ACC112 (cell line): Measurements from ENCODE around the gene BNIP5.

Experiments
- H2AFZ ChIP-seq: fragments of 200-600 bp; sonication (generic); one replicate; pipeline ENCODE4 v1.6.0; 2017; ENCODE audit warnings: antibody characterized with exemption, low read length; ENCODE audit not compliant: unreplicated experiment
- H3K27ac ChIP-seq: fragments of 200-600 bp; sonication (generic); 2 replicates; pipeline ENCODE4 v1.5.1; 2014; ENCODE audit warnings: low read depth, mild to moderate bottlenecking, antibody characterized with exemption, low read length, moderate library complexity
- H3K27me3 ChIP-seq: fragments of 200-600 bp; sonication (generic); 2 replicates; pipeline ENCODE4 v1.6.1; 2014; ENCODE audit warnings: mild to moderate bottlenecking, antibody characterized with exemption, low read length, moderate library complexity, mixed read lengths; ENCODE audit not compliant: insufficient read depth
- H3K36me3 ChIP-seq: fragments of 200-600 bp; sonication (generic); 2 replicates; pipeline ENCODE4 v1.6.1; 2016; ENCODE audit warnings: mild to moderate bottlenecking, antibody characterized with exemption, low read length, moderate library complexity, mixed read lengths; ENCODE audit not compliant: insufficient read depth
- H3K4me1 ChIP-seq: fragments of 200-600 bp; sonication (generic); one replicate; pipeline ENCODE4 v1.6.1; 2016; ENCODE audit warnings: low read length, mixed read lengths; ENCODE audit not compliant: insufficient read depth, unreplicated experiment, control insufficient read depth
- H3K4me3 ChIP-seq: fragments of 200-600 bp; sonication (generic); 2 replicates; pipeline ENCODE4 v1.5.1; 2014; ENCODE audit warnings: mild to moderate bottlenecking, low read depth, low read length
- H3K79me2 ChIP-seq: fragments of 200-600 bp; sonication (generic); one replicate; pipeline ENCODE4 v1.6.0; 2016; ENCODE audit warnings: low read length; ENCODE audit not compliant: control insufficient read depth, unreplicated experiment, insufficient read depth

The BNIP5 gene

GRCh38 chr6:36292170-36292569 lies 44.5 kb downstream of the BNIP5 start:
- Histone ChIP-seq H3K36me3 (no peaks in the 10 kb centered on the region), H3K79me2 (no peaks in the 10 kb centered on the region), H3K27ac (no peak overlapping the region), H2AFZ (no peak overlapping the region), H3K4me3 (no peak overlapping the region), H3K4me1 (peaks cover 19% of the 10 kb centered on the region), H3K27me3 (no peaks in the 10 kb centered on the region)

- H2AFZ ChIP-seq, result no peak overlapping the region
- no peaks in the 10 kb centered on the region for H3K27me3 ChIP-seq
- no peak overlapping the region for H3K4me3 ChIP-seq
- H3K79me2 ChIP-seq, result no peaks in the 10 kb centered on the region
- no peaks in the 10 kb centered on the region for H3K36me3 ChIP-seq
- H3K4me1 ChIP-seq, result peaks cover 19% of the 10 kb centered on the region
- no peak overlapping the region for H3K27ac ChIP-seq
These were observed 45.7 kb downstream of the BNIP5 start for GRCh38 chr6:36290668-36291620.

GRCh38 chr6:36289281-36289878 lies 47.3 kb downstream of the BNIP5 start:
- Histone ChIP-seq H3K27ac (no peak overlapping the region), H3K36me3 (no peaks in the 10 kb centered on the region), H3K79me2 (no peaks in the 10 kb centered on the region), H3K4me3 (no peak overlapping the region), H2AFZ (no peak overlapping the region), H3K4me1 (peaks cover 19% of the 10 kb centered on the region), H3K27me3 (peaks cover 11% of the 10 kb centered on the region)

DNA sequence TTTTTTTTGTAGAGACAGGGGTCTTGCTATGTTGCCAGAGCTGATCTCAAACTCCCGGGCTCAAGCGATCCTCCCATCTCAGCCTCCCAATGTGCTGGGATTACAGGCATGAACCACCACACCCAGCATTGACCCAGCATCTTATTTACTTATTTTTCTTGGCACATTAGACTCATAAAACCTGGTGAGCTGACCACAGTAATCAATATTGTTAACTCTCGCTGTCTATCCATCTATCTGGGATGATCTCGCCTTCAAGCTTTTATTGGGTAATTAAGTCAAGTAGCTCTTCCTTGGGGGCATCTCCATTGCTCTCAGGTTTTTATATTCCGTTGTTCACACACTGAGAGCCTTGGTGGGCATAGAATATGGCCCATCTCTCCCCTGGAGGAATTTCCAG lies 49.8 kb downstream of the BNIP5 start:
- Histone ChIP-seq H2AFZ (no peak overlapping the region), H3K27me3 (peaks cover 31% of the 10 kb centered on the region), H3K36me3 (no peaks in the 10 kb centered on the region), H3K79me2 (no peaks in the 10 kb centered on the region), H3K4me3 (no peak overlapping the region), H3K27ac (no peak overlapping the region), H3K4me1 (peaks cover 19% of the 10 kb centered on the region)

DNA sequence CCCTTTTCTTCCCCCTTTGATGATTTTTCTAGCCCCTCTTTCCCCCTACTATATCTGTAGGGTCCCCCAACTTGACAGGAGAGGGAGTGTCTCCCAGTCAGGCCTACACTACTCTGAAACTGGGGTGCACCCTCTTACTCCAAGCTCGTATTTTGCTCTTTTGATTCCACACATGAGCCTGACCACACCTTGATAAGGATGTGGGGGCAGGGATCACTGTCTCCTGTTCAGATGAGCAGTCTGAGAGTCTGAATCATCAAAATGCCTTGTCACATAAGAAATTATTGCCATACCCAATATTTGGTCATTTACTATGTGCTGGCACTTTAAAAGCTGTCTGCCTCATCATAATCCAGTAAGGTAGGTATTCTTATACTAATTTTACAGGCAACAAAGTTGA lies 50.9 kb downstream of the BNIP5 start:
- H3K27ac ChIP-seq, result no peak overlapping the region
- H3K4me1 ChIP-seq, result peaks cover 13% of the 10 kb centered on the region

DNA sequence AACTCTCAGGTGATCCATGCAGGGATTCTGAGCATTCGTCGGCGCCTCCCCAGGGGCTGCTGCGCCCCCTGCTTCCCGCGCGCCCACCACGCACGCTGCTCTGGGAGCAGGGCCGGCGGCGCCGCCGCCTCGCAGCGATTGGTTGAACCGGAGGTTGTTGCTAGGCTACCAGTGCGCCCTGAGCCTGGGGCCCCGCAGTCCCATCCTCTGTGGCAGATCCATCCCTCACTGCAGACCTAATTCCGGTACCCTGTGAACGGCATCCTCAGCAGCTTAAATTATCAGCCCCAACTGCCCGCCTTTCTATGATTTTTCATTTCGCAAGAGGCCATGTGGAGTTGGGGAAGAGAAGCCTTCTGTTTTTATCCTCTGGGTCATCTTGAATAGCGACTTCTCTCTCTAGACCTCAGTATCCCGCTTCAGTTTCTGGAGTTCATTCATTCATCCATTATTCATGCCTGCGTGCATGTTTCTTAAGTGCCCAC lies 51.5 kb downstream of the BNIP5 start:
- H3K4me3 ChIP-seq, result no peak overlapping the region
- H3K27me3 ChIP-seq, result peaks cover 45% of the 10 kb centered on the region
- H2AFZ ChIP-seq, result no peak overlapping the region
- H3K36me3 ChIP-seq, result no peaks in the 10 kb centered on the region
- H3K79me2 ChIP-seq, result no peaks in the 10 kb centered on the region
- no peak overlapping the region for H3K27ac ChIP-seq
- H3K4me1 ChIP-seq, result peaks cover 8% of the 10 kb centered on the region

More for the DNA sequence above, 50.9 kb downstream of the BNIP5 start:
- no peaks in the 10 kb centered on the region for H3K36me3 ChIP-seq
- H3K4me3 ChIP-seq, result no peak overlapping the region
- H3K27me3 ChIP-seq, result peaks cover 40% of the 10 kb centered on the region
- H2AFZ ChIP-seq, result no peak overlapping the region
- no peaks in the 10 kb centered on the region for H3K79me2 ChIP-seq

DNA sequence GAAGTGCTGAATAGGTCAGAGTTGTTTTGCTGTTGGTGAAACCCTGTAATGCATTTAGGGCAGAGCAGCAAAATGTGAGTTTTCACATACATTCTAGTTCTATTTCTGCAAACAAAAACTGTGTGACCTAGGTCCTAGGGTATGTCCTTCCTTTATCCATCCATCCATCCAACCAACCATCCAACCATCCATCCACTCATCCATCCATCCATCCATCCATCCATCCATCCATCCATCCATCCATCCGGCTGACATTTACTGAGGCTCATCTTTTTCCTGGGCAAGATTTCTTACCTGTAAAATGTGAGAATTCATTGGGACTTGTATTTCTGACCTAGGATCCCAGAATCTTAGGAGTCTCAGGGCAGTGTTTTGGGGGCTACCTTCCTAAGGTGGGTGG lies 52.3 kb downstream of the BNIP5 start:
- Histone ChIP-seq H3K79me2 (no peaks in the 10 kb centered on the region), H3K27ac (no peak overlapping the region), H3K27me3 (peaks cover 51% of the 10 kb centered on the region), H2AFZ (no peak overlapping the region), H3K4me3 (no peak overlapping the region), H3K4me1 (no peaks in the 10 kb centered on the region), H3K36me3 (no peaks in the 10 kb centered on the region)

- Histone ChIP-seq H3K27me3 (peaks cover 56% of the 10 kb centered on the region), H3K27ac (no peak overlapping the region), H3K36me3 (no peaks in the 10 kb centered on the region), H3K79me2 (no peaks in the 10 kb centered on the region), H2AFZ (no peak overlapping the region), H3K4me1 (no peaks in the 10 kb centered on the region), H3K4me3 (no peak overlapping the region)
These were observed 53.1 kb downstream of the BNIP5 start for GRCh38 chr6:36283608-36284007.

DNA sequence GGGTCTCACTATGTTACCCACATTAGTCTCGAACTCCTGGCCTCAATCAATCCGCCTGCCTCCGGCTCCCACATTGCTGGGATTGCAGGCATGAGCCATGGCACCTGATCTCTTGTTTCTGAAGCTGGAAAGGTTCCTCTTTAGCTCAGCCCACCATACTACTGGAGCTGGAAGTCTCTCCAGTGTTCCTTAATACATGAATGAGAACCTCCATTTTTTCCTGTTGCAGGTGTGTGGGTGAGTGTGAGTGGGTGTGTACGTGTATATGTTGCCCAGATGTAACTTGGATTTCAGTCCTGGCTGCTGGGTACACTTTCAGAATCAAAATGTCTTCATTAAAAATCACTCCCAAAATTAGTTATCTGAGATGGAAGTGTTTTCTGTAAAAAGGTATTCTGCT lies 55.7 kb downstream of the BNIP5 start:
- no peak overlapping the region for H3K4me3 ChIP-seq

GRCh38 chr6:36280467-36280866 lies 56.2 kb downstream of the BNIP5 start:
- Histone ChIP-seq H2AFZ (no peak overlapping the region), H3K27me3 (peaks cover 60% of the 10 kb centered on the region), H3K4me3 (no peak overlapping the region), H3K27ac (no peak overlapping the region), H3K79me2 (no peaks in the 10 kb centered on the region), H3K4me1 (no peaks in the 10 kb centered on the region), H3K36me3 (no peaks in the 10 kb centered on the region)

More for the DNA sequence above, 55.7 kb downstream of the BNIP5 start:
- Histone ChIP-seq H3K27ac (no peak overlapping the region), H2AFZ (no peak overlapping the region), H3K27me3 (peaks cover 59% of the 10 kb centered on the region), H3K36me3 (no peaks in the 10 kb centered on the region), H3K79me2 (no peaks in the 10 kb centered on the region), H3K4me1 (no peaks in the 10 kb centered on the region)
